ENCODE measurements around the gene KAZALD1.

Gene KAZALD1

DNA sequence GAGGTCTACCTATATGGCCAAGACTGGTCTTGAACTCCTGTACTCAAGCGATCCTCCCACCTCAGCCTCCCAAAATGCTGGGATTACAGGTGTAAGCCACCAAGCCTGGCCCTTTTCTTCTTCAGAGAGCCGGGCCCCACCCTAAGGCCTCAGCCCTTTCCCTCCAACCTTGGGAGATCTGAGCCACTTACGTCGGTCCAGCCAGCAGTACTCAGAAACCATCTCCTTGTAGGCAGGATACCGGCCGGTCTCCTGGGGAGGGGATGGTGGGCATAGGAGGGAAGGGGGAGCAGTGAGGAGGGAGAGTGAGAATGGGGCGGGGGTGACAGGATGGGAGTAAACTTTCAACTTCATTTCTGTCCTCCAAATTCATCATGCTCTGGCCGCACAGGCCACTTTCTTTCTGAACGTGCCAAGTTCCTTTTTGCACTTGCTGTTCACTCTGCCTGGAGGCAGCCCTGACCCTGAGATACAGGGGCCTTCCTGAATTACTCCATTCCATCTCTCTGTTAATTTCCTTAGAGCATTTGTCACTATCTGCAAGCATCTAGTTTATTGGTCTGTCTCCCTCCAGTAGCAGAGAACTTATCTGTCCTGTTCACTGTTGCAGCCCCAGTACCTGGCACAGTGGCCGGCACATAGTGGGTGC, 41.2 kb upstream of the KAZALD1 start:
- Histone ChIP-seq H3K36me3 (ENCODE audit: insufficient read depth, low read length) (no peaks in the 10 kb centered on the region), H3K4me2 (ENCODE audit: low read length) (no peak overlapping the region), H3K9me3 (replicated peaks; ENCODE audit: low read length) (no peaks in the 10 kb centered on the region), H3K4me1 (ENCODE audit: control insufficient read depth, insufficient read depth, low read length) (peaks cover 7% of the 10 kb centered on the region), H3K4me3 (ENCODE audit: low read length) (no peak overlapping the region), H3K9ac (ENCODE audit: low read depth, low read length) (no peak overlapping the region), H3K27me3 (ENCODE audit: control insufficient read depth, insufficient read depth, low read length) (no peaks in the 10 kb centered on the region)

DNA sequence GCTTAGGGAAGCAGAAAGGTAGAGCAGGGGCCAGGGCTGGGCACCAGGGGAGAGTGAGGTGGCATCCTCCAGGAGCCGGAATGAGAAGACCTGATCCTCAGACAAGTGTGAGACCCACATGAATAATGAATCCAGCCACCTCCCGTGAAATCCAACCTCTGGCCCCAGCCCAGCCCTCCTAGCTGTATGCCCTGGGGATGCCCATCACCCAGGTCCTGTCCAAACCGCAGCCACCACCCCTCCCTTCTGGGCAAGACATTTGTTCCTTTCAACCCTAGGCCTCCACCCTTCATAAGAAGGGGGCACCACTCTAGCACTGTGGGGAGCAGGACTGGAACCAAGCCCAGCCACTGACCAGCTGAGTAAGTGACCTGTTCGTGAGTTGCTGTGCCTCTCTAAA, 40.5 kb upstream of the KAZALD1 start:
- no peaks in the 10 kb centered on the region for H3K36me3 ChIP-seq (ENCODE audit: insufficient read depth, low read length)
- peaks cover 4% of the 10 kb centered on the region for H3K4me1 ChIP-seq (ENCODE audit: control insufficient read depth, insufficient read depth, low read length)
- no peaks in the 10 kb centered on the region for H3K9me3 ChIP-seq (replicated peaks; ENCODE audit: low read length)
- no peak overlapping the region for H3K9ac ChIP-seq (ENCODE audit: low read depth, low read length)
- no peaks in the 10 kb centered on the region for H3K27me3 ChIP-seq (ENCODE audit: control insufficient read depth, insufficient read depth, low read length)
- no peak overlapping the region for H3K4me3 ChIP-seq (ENCODE audit: low read length)
- no peak overlapping the region for H3K4me2 ChIP-seq (ENCODE audit: low read length)

DNA sequence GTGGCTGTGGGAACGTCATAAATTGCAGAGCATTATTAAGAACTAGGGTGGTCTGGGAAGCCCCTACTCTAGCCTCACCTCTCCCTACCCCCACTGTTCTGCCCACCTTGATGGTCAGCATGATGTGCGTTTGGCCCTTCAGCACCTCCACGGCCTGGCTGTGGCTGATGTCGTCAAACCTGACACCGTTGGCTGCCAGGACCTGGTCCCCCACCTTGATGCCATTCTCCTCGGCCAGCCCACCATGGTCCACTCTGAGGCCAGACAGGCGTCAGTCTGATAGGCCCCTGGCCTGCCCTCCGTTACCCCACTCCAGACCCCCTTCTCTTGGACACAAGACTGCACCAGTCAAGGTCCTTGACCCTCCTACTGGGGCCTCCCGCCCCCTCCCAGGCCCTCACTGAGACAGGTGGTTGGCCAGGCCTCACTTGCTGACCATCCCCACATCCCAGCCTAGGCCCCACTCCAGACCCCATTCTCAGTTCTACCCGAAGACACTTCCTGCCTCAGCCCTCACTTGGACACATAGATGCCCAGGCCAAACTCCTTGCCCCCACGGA, 40.0 kb upstream of the KAZALD1 start:
- Histone ChIP-seq H3K4me1 (ENCODE audit: control insufficient read depth, insufficient read depth, low read length) (peaks cover 4% of the 10 kb centered on the region), H3K36me3 (ENCODE audit: insufficient read depth, low read length) (no peaks in the 10 kb centered on the region), H3K9me3 (replicated peaks; ENCODE audit: low read length) (no peaks in the 10 kb centered on the region), H3K27me3 (ENCODE audit: control insufficient read depth, insufficient read depth, low read length) (no peaks in the 10 kb centered on the region), H3K9ac (ENCODE audit: low read depth, low read length) (no peak overlapping the region), H3K4me3 (ENCODE audit: low read length) (no peak overlapping the region), H3K4me2 (ENCODE audit: low read length) (no peak overlapping the region)

DNA sequence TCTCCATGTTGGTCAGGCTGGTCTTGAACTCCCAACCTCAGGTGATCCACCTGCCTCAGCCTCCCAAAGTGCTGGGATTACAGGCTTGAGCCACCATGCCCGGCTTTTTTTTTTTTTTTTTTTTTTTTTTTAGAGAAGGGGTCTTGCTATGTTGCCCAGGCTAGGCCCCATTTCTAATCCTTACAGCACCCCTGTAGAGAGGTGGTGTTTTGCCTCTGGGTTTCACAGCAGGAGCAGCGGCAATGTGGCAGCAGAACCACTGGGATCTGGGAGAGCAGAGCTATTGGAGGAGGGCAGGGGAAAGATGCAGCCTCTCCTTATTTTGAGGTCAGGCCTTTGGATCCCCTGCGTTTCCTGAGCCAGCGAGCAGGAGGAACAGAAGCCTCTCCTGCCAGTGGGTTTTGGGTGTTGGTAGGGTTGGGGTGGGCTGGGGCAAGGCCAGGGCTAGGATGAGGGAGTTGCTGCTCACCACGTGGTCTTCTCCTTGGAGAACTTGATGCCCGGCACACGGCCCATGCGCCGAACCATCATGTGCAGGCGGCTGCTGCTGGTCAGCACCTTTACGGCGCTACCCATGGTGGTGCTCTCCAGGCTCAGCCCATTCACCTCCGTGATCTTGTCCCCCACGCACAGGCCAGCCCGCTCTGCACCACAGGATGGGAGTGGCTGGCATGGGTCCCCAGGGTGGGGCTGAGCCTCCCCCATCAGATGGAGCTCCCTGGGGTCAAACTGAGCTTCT, 38.7 kb upstream of the KAZALD1 start:
- Histone ChIP-seq H3K27me3 (ENCODE audit: control insufficient read depth, insufficient read depth, low read length) (peaks cover 4% of the 10 kb centered on the region), H3K4me3 (ENCODE audit: low read length) (no peak overlapping the region), H3K4me2 (ENCODE audit: low read length) (no peak overlapping the region), H3K9me3 (replicated peaks; ENCODE audit: low read length) (no peaks in the 10 kb centered on the region), H3K4me1 (ENCODE audit: control insufficient read depth, insufficient read depth, low read length) (peaks cover 4% of the 10 kb centered on the region), H3K36me3 (ENCODE audit: insufficient read depth, low read length) (no peaks in the 10 kb centered on the region), H3K9ac (ENCODE audit: low read depth, low read length) (no peak overlapping the region)

DNA sequence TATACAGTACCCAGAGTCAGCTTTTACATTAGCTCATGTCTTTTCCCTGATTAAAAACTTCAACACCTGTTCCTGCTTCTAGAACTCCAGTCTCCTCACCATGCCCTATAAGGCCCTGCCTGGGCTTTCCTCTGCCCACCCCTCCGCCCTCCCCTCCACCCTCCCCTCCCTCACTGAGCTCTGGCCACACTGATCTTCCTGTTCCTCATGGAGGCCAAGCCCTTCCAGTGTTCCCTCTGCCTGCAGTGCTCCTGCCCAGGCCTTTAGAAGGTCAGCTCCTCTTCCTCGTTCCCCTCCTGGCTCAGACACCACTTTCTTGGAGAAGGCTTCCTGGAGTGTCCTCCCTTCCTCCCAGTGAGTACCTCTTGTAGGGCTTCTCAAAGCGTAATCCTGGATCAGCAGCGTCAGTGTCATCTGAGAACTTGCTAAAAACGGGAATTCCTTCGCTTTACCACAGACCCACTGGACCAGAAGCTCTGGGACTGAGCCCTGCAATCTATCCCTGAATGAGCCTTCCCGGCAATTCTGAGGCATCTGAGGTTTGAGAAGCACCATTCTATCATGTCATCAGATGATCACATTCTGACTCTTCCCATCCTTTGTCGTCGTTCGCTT, 34.6 kb upstream of the KAZALD1 start:
- Histone ChIP-seq H3K9ac (ENCODE audit: low read depth, low read length) (no peak overlapping the region), H3K9me3 (replicated peaks; ENCODE audit: low read length) (no peaks in the 10 kb centered on the region), H3K4me1 (ENCODE audit: control insufficient read depth, insufficient read depth, low read length) (peaks cover 10% of the 10 kb centered on the region), H3K4me3 (ENCODE audit: low read length) (no peak overlapping the region), H3K36me3 (ENCODE audit: insufficient read depth, low read length) (no peaks in the 10 kb centered on the region), H3K27me3 (ENCODE audit: control insufficient read depth, insufficient read depth, low read length) (peaks cover 4% of the 10 kb centered on the region), H3K4me2 (ENCODE audit: low read length) (no peak overlapping the region)

DNA sequence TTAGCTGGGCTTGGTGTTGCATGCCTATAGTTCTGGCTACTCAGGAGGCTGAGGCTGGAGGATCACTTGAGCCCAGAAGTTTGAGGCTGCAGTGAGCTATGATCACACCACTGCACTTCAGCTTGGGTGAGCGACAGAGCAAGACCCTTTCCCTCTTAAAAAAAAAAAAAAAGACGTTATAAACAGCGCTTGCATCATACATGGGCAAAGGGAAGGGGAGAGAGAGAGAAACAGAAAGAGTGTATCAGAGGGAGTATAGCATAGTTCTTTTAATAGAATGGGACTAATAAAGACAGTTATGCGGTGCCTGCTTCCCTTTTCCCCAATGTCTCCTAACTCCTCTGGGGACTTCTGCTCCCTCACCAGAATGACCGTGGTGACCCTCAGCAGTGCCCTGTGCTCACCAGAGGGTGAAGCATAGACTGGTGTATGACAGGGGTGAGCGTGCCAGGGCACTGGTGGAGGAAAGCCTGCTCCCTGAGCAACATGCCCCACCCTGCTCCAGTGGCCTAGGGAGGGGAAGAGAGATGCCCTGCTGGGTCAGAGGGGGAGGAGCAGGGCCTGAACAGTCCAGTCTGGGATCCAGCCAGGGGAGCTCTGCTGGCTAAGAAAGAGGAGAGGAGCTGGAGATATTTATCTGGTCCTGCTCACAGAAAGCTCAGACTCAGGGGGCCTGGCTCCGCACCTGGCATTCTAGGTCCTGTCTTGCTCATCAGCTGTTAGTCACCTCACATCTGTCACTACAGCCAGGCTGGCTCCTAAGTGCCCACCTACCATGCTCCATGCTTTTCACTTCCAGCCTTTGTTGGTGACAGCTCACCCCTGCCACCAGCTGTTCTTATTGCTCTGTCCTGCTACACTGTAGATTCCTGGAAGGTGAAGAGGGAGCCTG, 33.1 kb upstream of the KAZALD1 start:
- Histone ChIP-seq H3K9me3 (replicated peaks; ENCODE audit: low read length) (no peaks in the 10 kb centered on the region), H3K4me3 (ENCODE audit: low read length) (no peak overlapping the region), H3K36me3 (ENCODE audit: insufficient read depth, low read length) (no peaks in the 10 kb centered on the region), H3K27me3 (ENCODE audit: control insufficient read depth, insufficient read depth, low read length) (peaks cover 4% of the 10 kb centered on the region), H3K9ac (ENCODE audit: low read depth, low read length) (no peak overlapping the region), H3K4me2 (ENCODE audit: low read length) (no peak overlapping the region), H3K4me1 (ENCODE audit: control insufficient read depth, insufficient read depth, low read length) (peaks cover 13% of the 10 kb centered on the region)

DNA sequence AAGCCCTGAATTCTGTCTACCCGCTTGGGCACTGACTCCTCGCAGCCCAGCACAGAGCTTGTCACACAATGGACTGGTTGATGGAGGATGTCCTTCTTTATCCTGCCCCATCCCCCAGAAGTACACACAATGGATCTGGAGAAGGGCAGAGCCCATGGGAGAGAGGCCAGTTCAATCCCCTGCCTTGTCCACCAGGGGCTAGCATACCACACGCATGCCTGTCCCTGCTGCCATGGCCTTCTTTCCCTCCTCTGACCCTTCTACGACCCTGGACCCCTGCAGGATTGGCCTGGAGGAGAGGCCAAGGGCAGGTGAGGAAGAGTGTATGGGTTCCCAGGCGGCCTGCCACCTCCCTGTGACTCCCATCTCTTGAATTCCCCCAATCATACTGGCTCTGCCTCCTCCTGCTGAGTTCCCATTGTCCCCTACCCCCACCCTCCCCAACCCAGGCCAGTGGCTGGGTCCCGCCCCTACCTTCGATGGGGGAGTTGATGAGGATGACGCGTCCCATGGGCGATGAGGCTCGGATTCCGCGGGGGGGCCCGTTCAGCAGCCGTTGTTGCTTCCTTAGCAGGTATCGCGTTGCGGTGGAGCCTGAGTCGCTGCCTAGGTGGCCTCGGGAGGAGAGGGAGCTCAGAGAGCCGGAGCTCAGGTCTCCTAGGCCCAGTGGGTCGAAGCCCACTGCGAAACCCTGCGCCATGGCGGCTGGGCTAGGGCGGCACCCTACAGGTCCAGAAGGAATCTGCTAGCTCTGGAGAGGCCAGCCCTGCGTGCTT, 32.1 kb upstream of the KAZALD1 start:
- H3K9me3 ChIP-seq (replicated peaks; ENCODE audit: low read length) = no peaks in the 10 kb centered on the region
- no peak overlapping the region for H3K4me2 ChIP-seq (ENCODE audit: low read length)
- no peak overlapping the region for H3K9ac ChIP-seq (ENCODE audit: low read depth, low read length)
- no peak overlapping the region for H3K4me3 ChIP-seq (ENCODE audit: low read length)
- H3K27me3 ChIP-seq (ENCODE audit: control insufficient read depth, insufficient read depth, low read length) = peaks cover 4% of the 10 kb centered on the region
- peaks cover 13% of the 10 kb centered on the region for H3K4me1 ChIP-seq (ENCODE audit: control insufficient read depth, insufficient read depth, low read length)
- H3K36me3 ChIP-seq (ENCODE audit: insufficient read depth, low read length) = peaks cover 4% of the 10 kb centered on the region

DNA sequence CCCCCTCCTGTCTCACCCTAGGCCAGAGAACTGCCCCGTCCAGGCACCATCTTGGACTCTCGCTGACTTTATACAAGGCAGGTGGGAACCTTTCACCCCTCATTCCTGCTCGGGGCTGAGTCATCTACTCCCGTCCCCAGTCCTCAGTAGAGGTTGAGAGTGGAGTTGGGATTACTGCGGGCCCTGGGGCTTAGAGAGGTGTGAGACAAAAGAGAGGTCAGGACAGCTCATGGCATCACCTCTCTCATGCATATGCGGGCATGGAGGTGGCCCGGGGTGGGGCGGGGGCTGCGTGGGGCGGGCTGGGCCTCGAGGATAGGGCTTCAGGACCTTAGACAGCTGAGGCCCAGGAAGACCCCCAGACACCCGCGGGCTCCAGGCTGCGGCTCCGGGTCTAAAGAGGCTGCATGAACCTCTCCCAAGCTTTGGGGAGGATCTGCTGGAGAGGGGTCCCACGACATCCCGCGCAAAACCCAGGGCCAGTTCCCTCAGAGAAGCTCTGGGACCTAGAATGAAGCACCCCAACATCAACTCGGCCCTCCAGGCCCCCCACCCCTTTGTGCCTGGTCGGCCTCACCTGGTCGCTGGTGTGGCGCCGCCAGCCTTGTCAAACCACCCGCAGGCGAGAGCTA, 31.2 kb upstream of the KAZALD1 start:
- peak overlapping the region; percentile 93 for H3K4me2 ChIP-seq (ENCODE audit: low read length)
- H3K9me3 ChIP-seq (replicated peaks; ENCODE audit: low read length) = no peaks in the 10 kb centered on the region
- peaks cover 4% of the 10 kb centered on the region for H3K27me3 ChIP-seq (ENCODE audit: control insufficient read depth, insufficient read depth, low read length)
- peaks cover 13% of the 10 kb centered on the region for H3K36me3 ChIP-seq (ENCODE audit: insufficient read depth, low read length)
- H3K4me3 ChIP-seq (ENCODE audit: low read length) = peak overlapping the region; percentile 86
- peaks cover 13% of the 10 kb centered on the region for H3K4me1 ChIP-seq (ENCODE audit: control insufficient read depth, insufficient read depth, low read length)
- H3K9ac ChIP-seq (ENCODE audit: low read depth, low read length) = no peak overlapping the region

DNA sequence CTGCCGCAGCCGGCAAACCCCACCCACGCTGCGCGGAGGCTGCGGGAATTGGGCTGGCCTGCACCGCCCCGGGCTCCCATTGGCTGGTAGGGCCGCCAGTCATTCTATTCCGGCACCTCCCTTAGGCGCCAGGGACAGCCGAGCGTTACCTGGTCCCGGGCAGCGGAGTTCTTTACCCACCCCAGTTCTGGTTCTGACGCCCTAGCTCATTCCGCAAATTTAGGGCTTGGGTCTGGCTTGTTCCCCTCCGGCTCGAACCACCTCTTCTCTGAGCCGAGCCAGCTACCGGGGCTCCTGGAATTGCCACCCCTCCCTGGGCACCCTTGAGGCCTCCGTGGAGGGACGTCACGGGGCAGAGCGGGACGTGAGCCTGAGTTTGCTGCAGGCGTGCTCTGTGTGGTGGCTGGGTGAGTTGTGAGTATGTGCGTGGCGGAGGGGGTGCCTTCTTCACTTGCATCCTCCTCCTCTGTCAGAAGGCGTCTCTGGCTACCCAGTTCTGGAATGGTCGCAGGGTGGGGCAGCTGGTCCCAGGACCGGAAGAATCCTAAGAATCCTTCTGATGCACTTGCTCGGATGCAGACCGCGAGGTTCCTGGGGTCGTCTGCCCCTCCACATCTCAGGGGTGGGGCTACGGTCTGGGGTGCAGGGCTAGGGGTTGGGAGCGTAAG, 30.5 kb upstream of the KAZALD1 start, which contains the start of the genes PDZD7 and SFXN3:
PDZD7 (minus strand) TSS at position 2 of the 668 bp plus-strand sequence. CDS start 910 bp downstream, outside the sequence.
SFXN3 (plus strand) TSS at position 107 of the 668 bp plus-strand sequence. CDS start 3,461 bp downstream, outside the sequence.
- Histone ChIP-seq H3K9ac (ENCODE audit: low read depth, low read length) (peak within 1 kb of the TSS; percentile 93), H3K4me3 (ENCODE audit: low read length) (peak within 1 kb of the TSS; percentile 86), H3K9me3 (replicated peaks; ENCODE audit: low read length) (no peaks in the 10 kb centered on the region), H3K36me3 (ENCODE audit: insufficient read depth, low read length) (peaks cover 20% of the 10 kb centered on the region), H3K4me2 (ENCODE audit: low read length) (peak within 1 kb of the TSS; percentile 93), H3K4me1 (ENCODE audit: control insufficient read depth, insufficient read depth, low read length) (peaks cover 13% of the 10 kb centered on the region), H3K27me3 (ENCODE audit: control insufficient read depth, insufficient read depth, low read length) (peaks cover 4% of the 10 kb centered on the region)
